IMR-90 (cell line): ENCODE data around the gene CLCN4. TPM values are rescaled to one million over a fixed set of nuclear protein-coding genes. Genes with fewer than 3 reads are reported as not detected.

Experiments used
- ATAC-seq: fragments of 200-7000 bp; cut with Tn5 transposase; 2 replicates; pipeline ENCODE4 v1.9.1; 2020; ENCODE audit warnings: low read depth, mild to moderate bottlenecking, moderate library complexity
- BruUV-seq: library from RNA; stranded (reverse); fragments of 400-500 nt; replicated peaks from 2 replicates; lab custom pipeline; 2021; lab: Mats Ljungman, UMichigan
- CTCF ChIA-PET: fragments of 300-600 bp; formaldehyde crosslinking; extraction: SDS; loops from one replicate; lab custom pipeline; 2021; ENCODE audit warnings: antibody characterized with exemption; lab: Yijun Ruan, JAX
- POLR2A ChIA-PET: fragments of 300-600 bp; sonication (Branson Sonifier 250); formaldehyde crosslinking; loops from one replicate; lab custom pipeline; 2022; ENCODE audit warnings: antibody characterized with exemption; ENCODE audit not compliant: unreplicated experiment; lab: Charles Lee
- DNase-seq: peaks from one replicate; pipeline ENCODE4 v3.0.0; 2013
- H2AFZ ChIP-seq: replicated peaks from 2 replicates; pipeline ENCODE3; 2013; ENCODE audit warnings: low read length, mild to moderate bottlenecking; ENCODE audit not compliant: poor library complexity
- H2AK5ac ChIP-seq: 2 replicates; pipeline ENCODE4 v1.6.1; 2013; ENCODE audit warnings: low read depth, low read length, inconsistent platforms
- H2AK9ac ChIP-seq: replicated peaks from 2 replicates; pipeline ENCODE3; 2013; ENCODE audit warnings: mild to moderate bottlenecking, low read depth, low read length, moderate library complexity; ENCODE audit not compliant: poor library complexity
- H2BK120ac ChIP-seq: 2 replicates; pipeline ENCODE4 v1.6.1; 2013; ENCODE audit warnings: low read depth, low read length, inconsistent platforms
- H2BK15ac ChIP-seq: 3 replicates; pipeline ENCODE4 v1.6.1; 2013; ENCODE audit warnings: low read depth, low read length, inconsistent platforms
- H2BK20ac ChIP-seq: 2 replicates; pipeline ENCODE4 v1.6.1; 2013; ENCODE audit warnings: low read depth, mild to moderate bottlenecking, inconsistent platforms, low read length, moderate library complexity
- H2BK5ac ChIP-seq: 2 replicates; pipeline ENCODE4 v1.6.1; 2013; ENCODE audit warnings: mild to moderate bottlenecking, low read depth, low read length, inconsistent platforms; ENCODE audit not compliant: poor library complexity, severe bottlenecking
- H3K14ac ChIP-seq: replicated peaks from 2 replicates; pipeline ENCODE4 v1.6.1; 2013; ENCODE audit warnings: low read depth, low read length, inconsistent platforms
- H3K18ac ChIP-seq: 2 replicates; pipeline ENCODE4 v1.6.1; 2013; ENCODE audit warnings: low read depth, low read length, control low read depth
- H3K23ac ChIP-seq: 2 replicates; pipeline ENCODE4 v1.6.1; 2013; ENCODE audit warnings: low read depth, low read length, inconsistent platforms
- H3K27ac ChIP-seq: 2 replicates; pipeline ENCODE4 v1.5.1; 2013; ENCODE audit warnings: mild to moderate bottlenecking, control low read depth, low read length; ENCODE audit not compliant: insufficient read depth
- H3K27me3 ChIP-seq: 2 replicates; pipeline ENCODE4 v1.6.1; 2013; ENCODE audit warnings: low read length; ENCODE audit not compliant: control insufficient read depth, insufficient read depth
- H3K36me3 ChIP-seq: 2 replicates; pipeline ENCODE4 v1.6.1; 2013; ENCODE audit warnings: low read length, mixed read lengths; ENCODE audit not compliant: control insufficient read depth, insufficient read depth
- H3K4ac ChIP-seq: 2 replicates; pipeline ENCODE4 v1.6.1; 2013; ENCODE audit warnings: low read depth, low read length, inconsistent platforms
- H3K4me1 ChIP-seq: 2 replicates; pipeline ENCODE4 v1.6.1; 2013; ENCODE audit warnings: low read length, mixed read lengths; ENCODE audit not compliant: control insufficient read depth, insufficient read depth
- H3K4me2 ChIP-seq: 2 replicates; pipeline ENCODE4 v1.6.1; 2013; ENCODE audit warnings: low read depth, mild to moderate bottlenecking, control low read depth, low read length, moderate library complexity
- H3K4me3 ChIP-seq: 2 replicates; pipeline ENCODE4 v1.5.1; 2013; ENCODE audit warnings: low read depth, mild to moderate bottlenecking, control low read depth, low read length, moderate library complexity; ENCODE audit not compliant: insufficient read depth
- H3K56ac ChIP-seq: 2 replicates; pipeline ENCODE4 v1.6.1; 2013; ENCODE audit warnings: low read length, inconsistent platforms; ENCODE audit not compliant: insufficient read depth; ENCODE audit errors: extremely low read depth
- H3K79me1 ChIP-seq, 2 experiments: 2 replicates each; pipeline ENCODE4 v1.6.1; 2013; ENCODE audit warnings: low read length in 2 of 2, inconsistent platforms in 1 of 2, low read depth in 1 of 2
- H3K9ac ChIP-seq: 2 replicates; pipeline ENCODE4 v1.6.1; 2013; ENCODE audit warnings: low read depth, low read length, control low read depth
- H3K9me1 ChIP-seq: 2 replicates; pipeline ENCODE4 v1.6.1; 2013; ENCODE audit warnings: low read length, inconsistent platforms; ENCODE audit not compliant: insufficient read depth
- H3K9me3 ChIP-seq: 2 replicates; pipeline ENCODE4 v1.6.1; 2013; ENCODE audit warnings: low read length; ENCODE audit not compliant: control insufficient read depth, insufficient read depth
- H4K20me1 ChIP-seq: 2 replicates; pipeline ENCODE4 v1.6.1; 2013; ENCODE audit warnings: low read length, inconsistent platforms; ENCODE audit not compliant: insufficient read depth
- H4K5ac ChIP-seq: 2 replicates; pipeline ENCODE4 v1.6.1; 2013; ENCODE audit warnings: mild to moderate bottlenecking, low read depth, low read length, control low read depth
- H4K8ac ChIP-seq, 2 experiments: 2 replicates each; pipeline ENCODE4 v1.6.1; 2013; ENCODE audit warnings: low read depth in 2 of 2, low read length in 2 of 2, control low read depth in 1 of 2, inconsistent platforms in 1 of 2
- H4K91ac ChIP-seq: 2 replicates; pipeline ENCODE4 v1.6.1; 2013; ENCODE audit warnings: low read depth, low read length, inconsistent platforms; ENCODE audit not compliant: insufficient read depth
- BHLHE40 ChIP-seq: fragments of 150-350 bp; IDR thresholded peaks from 2 replicates; pipeline ENCODE4 v1.6.1; 2016; ENCODE audit warnings: mild to moderate bottlenecking, low read depth, low read length
- CEBPB ChIP-seq: IDR thresholded peaks from 2 replicates; pipeline ENCODE4 v1.6.1; 2012; ENCODE audit warnings: low read depth, low read length, improper control_type of control experiment
- CHD1 ChIP-seq: IDR thresholded peaks from 2 replicates; pipeline ENCODE4 v1.6.1; 2012; ENCODE audit warnings: low read depth, low read length, improper control_type of control experiment
- CTCF ChIP-seq: conservative IDR thresholded peaks from 2 replicates; pipeline ENCODE4 v1.5.1; 2012; ENCODE audit warnings: mild to moderate bottlenecking, low read depth, low read length, improper control_type of control experiment
- ELK1 ChIP-seq: fragments of 150-350 bp; IDR thresholded peaks from 2 replicates; pipeline ENCODE4 v1.6.1; 2016; ENCODE audit warnings: low read depth, mild to moderate bottlenecking, low read length, moderate library complexity, borderline replicate concordance
- FOS ChIP-seq: fragments of 150-350 bp; IDR thresholded peaks from 2 replicates; pipeline ENCODE4 v1.6.1; 2016; ENCODE audit warnings: low read depth, low read length
- MAFK ChIP-seq: IDR thresholded peaks from 2 replicates; pipeline ENCODE4 v1.6.1; 2012; ENCODE audit warnings: low read depth, low read length, improper control_type of control experiment
- MAZ ChIP-seq: IDR thresholded peaks from 2 replicates; pipeline ENCODE4 v1.6.1; 2012; ENCODE audit warnings: low read depth, mild to moderate bottlenecking, low read length, improper control_type of control experiment, moderate library complexity, borderline replicate concordance
- MXI1 ChIP-seq: IDR thresholded peaks from 2 replicates; pipeline ENCODE4 v1.6.1; 2012; ENCODE audit warnings: low read depth, mild to moderate bottlenecking, low read length, moderate library complexity, borderline replicate concordance
- NFE2L2 ChIP-seq: fragments of 150-350 bp; IDR thresholded peaks from 2 replicates; pipeline ENCODE4 v1.6.1; 2016; ENCODE audit warnings: low read depth, mild to moderate bottlenecking, low read length
- POLR2A ChIP-seq: IDR thresholded peaks from 2 replicates; pipeline ENCODE4 v1.6.1; 2012; ENCODE audit warnings: mild to moderate bottlenecking, low read depth, low read length
- RAD21 ChIP-seq: IDR thresholded peaks from 2 replicates; pipeline ENCODE4 v1.6.1; 2012; ENCODE audit warnings: low read length, improper control_type of control experiment
- RCOR1 ChIP-seq: IDR thresholded peaks from 2 replicates; pipeline ENCODE4 v1.6.1; 2012; ENCODE audit warnings: mild to moderate bottlenecking, low read length, improper control_type of control experiment; ENCODE audit not compliant: insufficient replicate concordance
- RFX5 ChIP-seq: IDR thresholded peaks from 2 replicates; pipeline ENCODE4 v1.8.0; 2012; ENCODE audit warnings: low read depth, mild to moderate bottlenecking, low read length, moderate library complexity
- SMC3 ChIP-seq: fragments of 150-350 bp; IDR thresholded peaks from 2 replicates; pipeline ENCODE4 v1.6.1; 2016; ENCODE audit warnings: low read depth, mild to moderate bottlenecking, antibody characterized with exemption, low read length, moderate library complexity
- USF2 ChIP-seq: fragments of 150-350 bp; IDR thresholded peaks from 2 replicates; pipeline ENCODE4 v1.6.1; 2017; ENCODE audit warnings: mild to moderate bottlenecking, antibody characterized with exemption, low read length, low read depth
- WGBS, 2 experiments: methylation state at CpG; one replicate each; pipeline versions ENCODE4 v1.1.5 to v1.1.7; 2013; ENCODE audit warnings: missing lambda C conversion rate in 2 of 2; ENCODE audit not compliant: insufficient read length in 1 of 2; ENCODE audit errors: extremely low coverage in 2 of 2; 5-methylcytosine and 5-hydroxymethylcytosine counted together
- dilution Hi-C: fragments of 300-500 bp; cut with HindIII; formaldehyde crosslinking; loops from one replicate; pipeline ENCODE4 v1.14.3; 2018; ENCODE audit warnings: low sequenced_read_pairs; ENCODE audit not compliant: unreplicated experiment
- in situ Hi-C: fragments of 300-500 bp; cut with MboI; formaldehyde crosslinking; loops from 3 replicates; pipeline ENCODE4 v1.14.3; 2019; ENCODE audit warnings: low sequenced_read_pairs, inconsistent platforms, mixed read lengths
- intact Hi-C: fragments of 100-400 bp; cut with micrococcal nuclease; formaldehyde crosslinking; loops from 2 replicates; pipeline ENCODE4 v1.10.0; 2022
- polyA plus RNA-seq, 3 experiments: library from polyadenylated mRNA; depleted of rRNA; stranded (reverse); fragments of >200 nt; gene quantifications; 2 replicates each; pipeline ENCODE4 v1.2.3, GENCODE V29; 2012; ENCODE audit warnings: low replicate concordance in 1 of 3
- total RNA-seq: library from RNA; depleted of rRNA; stranded (reverse); fragments of >200 nt; gene quantifications from 2 replicates; pipeline ENCODE4 v1.2.3, GENCODE V29; 2012

The CLCN4 gene
- total and polyA plus RNA-seq, 2 of the 4 experiments (the other 2 are of a cell fraction) = 2.2 to 4.5 TPM

GRCh38 chrX:10217198-10217597 is 60.4 kb downstream of the CLCN4 start:
- H3K18ac ChIP-seq = no peak overlapping the region
- H4K20me1 ChIP-seq = no peaks in the 10 kb centered on the region
- POLR2A ChIA-PET = no interaction called here
- no peak for DNase-seq
- no CpG with 5 or more reads among the region's 1 CpG for WGBS, 2 experiments
- H2BK5ac ChIP-seq = no peak overlapping the region
- no peak overlapping the region for H3K4me2 ChIP-seq
- no peaks in the 10 kb centered on the region for H3K27me3 ChIP-seq
- H3K9ac ChIP-seq = no peak overlapping the region
- no peak overlapping the region for H2BK120ac ChIP-seq
- in situ Hi-C loops (no loop called here), intact Hi-C loops (no loop called here), dilution Hi-C loops (no loop called here)
- H4K91ac ChIP-seq = no peak overlapping the region
- H3K14ac ChIP-seq = no peak overlapping the region
- no peak overlapping the region for H3K27ac ChIP-seq
- H3K9me1 ChIP-seq = no peaks in the 10 kb centered on the region
- H4K8ac ChIP-seq = no peak overlapping the region
- no peak overlapping the region for H3K23ac ChIP-seq
- no peak overlapping the region for H3K4me3 ChIP-seq
- H2BK15ac ChIP-seq = no peak overlapping the region
- H3K79me1 ChIP-seq = no peaks in the 10 kb centered on the region
- no peaks in the 10 kb centered on the region for H3K36me3 ChIP-seq
- no peaks in the 10 kb centered on the region; the same call in 1 of the 2 replicates for H3K9me3 ChIP-seq
- no peak overlapping the region for H2AK5ac ChIP-seq
- no peak overlapping the region for H2AFZ ChIP-seq
- no peak overlapping the region for H2AK9ac ChIP-seq
- no peak for ATAC-seq
- TF ChIP-seq CEBPB (no peak), RCOR1 (no peak), POLR2A (no peak), NFE2L2 (no peak), MXI1 (no peak), MAZ (no peak), MAFK (no peak), USF2 (no peak), RAD21 (no peak), FOS (no peak), SMC3 (no peak), RFX5 (no peak), CHD1 (no peak), BHLHE40 (no peak), ELK1 (no peak), CTCF (no peak)
- H3K4ac ChIP-seq = no peak overlapping the region
- H3K56ac ChIP-seq = no peak overlapping the region
- H2BK20ac ChIP-seq = no peak overlapping the region
- H4K5ac ChIP-seq = no peak overlapping the region
- no TSS peak for BruUV-seq
- no peaks in the 10 kb centered on the region for H3K4me1 ChIP-seq
- CTCF ChIA-PET = no interaction called here
